Measurements from ENCODE around the gene ARL6IP4.

Gene ARL6IP4

GRCh38 chr12:123024819-123025391 lies 44.4 kb downstream of the ARL6IP4 start:
- Mint-ChIP-seq H3K4me3 (no peak overlapping the region), H3K36me3 (peaks cover 2% of the 10 kb centered on the region), H3K4me1 (ENCODE audit: low read depth) (peaks cover 23% of the 10 kb centered on the region), H3K27me3 (no peaks in the 10 kb centered on the region), H3K9me3 (ENCODE audit: low read depth) (no peaks in the 10 kb centered on the region), H3K27ac (peak overlapping the region; percentile 79)

GRCh38 chr12:123026094-123026853 lies 45.8 kb downstream of the ARL6IP4 start:
- peak overlapping the region; percentile 22 for H3K27ac Mint-ChIP-seq
- peaks cover 23% of the 10 kb centered on the region for H3K4me1 Mint-ChIP-seq (ENCODE audit: low read depth)
- peaks cover 2% of the 10 kb centered on the region for H3K36me3 Mint-ChIP-seq
- no peaks in the 10 kb centered on the region for H3K9me3 Mint-ChIP-seq (ENCODE audit: low read depth)
- no peak overlapping the region for H3K4me3 Mint-ChIP-seq
- no peaks in the 10 kb centered on the region for H3K27me3 Mint-ChIP-seq

GRCh38 chr12:123027726-123028445 lies 47.4 kb downstream of the ARL6IP4 start:
- Mint-ChIP-seq H3K4me1 (ENCODE audit: low read depth) (peaks cover 23% of the 10 kb centered on the region), H3K9me3 (ENCODE audit: low read depth) (no peaks in the 10 kb centered on the region), H3K36me3 (peaks cover 4% of the 10 kb centered on the region), H3K4me3 (no peak overlapping the region), H3K27ac (no peak overlapping the region), H3K27me3 (no peaks in the 10 kb centered on the region)

GRCh38 chr12:123028475-123028874 lies 48.0 kb downstream of the ARL6IP4 start:
- Mint-ChIP-seq H3K9me3 (ENCODE audit: low read depth) (no peaks in the 10 kb centered on the region), H3K27ac (no peak overlapping the region), H3K4me3 (no peak overlapping the region), H3K36me3 (peaks cover 6% of the 10 kb centered on the region), H3K4me1 (ENCODE audit: low read depth) (peaks cover 27% of the 10 kb centered on the region), H3K27me3 (no peaks in the 10 kb centered on the region)

GRCh38 chr12:123029550-123029949 lies 49.1 kb downstream of the ARL6IP4 start:
- Mint-ChIP-seq H3K4me3 (no peak overlapping the region), H3K27me3 (no peaks in the 10 kb centered on the region), H3K27ac (peak overlapping the region; percentile 13), H3K9me3 (ENCODE audit: low read depth) (no peaks in the 10 kb centered on the region), H3K4me1 (ENCODE audit: low read depth) (peaks cover 29% of the 10 kb centered on the region), H3K36me3 (peaks cover 8% of the 10 kb centered on the region)

GRCh38 chr12:123030686-123031085 lies 50.2 kb downstream of the ARL6IP4 start:
- Mint-ChIP-seq H3K27me3 (no peaks in the 10 kb centered on the region), H3K4me3 (no peak overlapping the region), H3K4me1 (ENCODE audit: low read depth) (peaks cover 27% of the 10 kb centered on the region), H3K9me3 (ENCODE audit: low read depth) (no peaks in the 10 kb centered on the region), H3K36me3 (peaks cover 8% of the 10 kb centered on the region), H3K27ac (no peak overlapping the region)

- Mint-ChIP-seq H3K4me1 (ENCODE audit: low read depth) (peaks cover 26% of the 10 kb centered on the region), H3K27ac (peak overlapping the region; percentile 72), H3K36me3 (peaks cover 8% of the 10 kb centered on the region), H3K27me3 (no peaks in the 10 kb centered on the region), H3K4me3 (no peak overlapping the region), H3K9me3 (ENCODE audit: low read depth) (no peaks in the 10 kb centered on the region)
Observed at GRCh38 chr12:123031171-123031845, 50.8 kb downstream of the ARL6IP4 start.
